HEK293 (cell line): Measurements from ENCODE around the gene TRPV5.

Experiments used
- SCRT1 ChIP-seq: fragments of 450-650 bp; formaldehyde crosslinking; IDR thresholded peaks from 2 replicates; pipeline ENCODE4 v1.5.1; 2016; ENCODE audit warnings: missing biosample characterization, missing genetic modification characterization, borderline replicate concordance
- SETDB1 ChIP-seq: IDR thresholded peaks from one replicate; pipeline ENCODE4 v1.6.1; 2017; ENCODE audit warnings: mild to moderate bottlenecking, low read length, moderate library complexity, mixed read lengths; ENCODE audit not compliant: insufficient read length
- TCF7L2 ChIP-seq: IDR thresholded peaks from 2 replicates; pipeline ENCODE4 v1.6.1; 2011; ENCODE audit warnings: low read depth, mild to moderate bottlenecking, inconsistent platforms, low read length, moderate library complexity, borderline replicate concordance
- ZBTB11 ChIP-seq: fragments of 450-650 bp; formaldehyde crosslinking; conservative IDR thresholded peaks from 2 replicates; pipeline ENCODE4 v1.5.1; 2016; ENCODE audit warnings: low read depth, missing biosample characterization, missing genetic modification characterization
- ZNF175 ChIP-seq: fragments of 450-650 bp; formaldehyde crosslinking; IDR thresholded peaks from 2 replicates; pipeline ENCODE4 v1.5.1; 2016; ENCODE audit warnings: missing biosample characterization, missing genetic modification characterization
- ZNF184 ChIP-seq: fragments of 450-650 bp; IDR thresholded peaks from 2 replicates; pipeline ENCODE4 v1.5.1; 2018; ENCODE audit warnings: missing biosample characterization, mild to moderate bottlenecking, missing genetic modification characterization
- ZNF341 ChIP-seq: fragments of 450-650 bp; formaldehyde crosslinking; IDR thresholded peaks from 2 replicates; pipeline ENCODE4; 2016; ENCODE audit warnings: low read depth, missing biosample characterization, missing genetic modification characterization
- ZNF423 ChIP-seq: fragments of 450-650 bp; formaldehyde crosslinking; IDR thresholded peaks from 2 replicates; pipeline ENCODE4 v1.5.1; 2016; ENCODE audit warnings: missing biosample characterization, missing genetic modification characterization
- ZNF501 ChIP-seq: fragments of 450-650 bp; formaldehyde crosslinking; IDR thresholded peaks from 2 replicates; pipeline ENCODE4 v1.5.1; 2016; ENCODE audit warnings: missing biosample characterization, missing genetic modification characterization
- ZNF621 ChIP-seq: fragments of 450-650 bp; formaldehyde crosslinking; IDR thresholded peaks from 2 replicates; pipeline ENCODE4 v1.5.1; 2017; ENCODE audit warnings: missing biosample characterization, missing genetic modification characterization

GRCh38 chr7:142942746-142943145 is 9.2 kb upstream of the TRPV5 start:
- TF ChIP-seq ZNF175 (no peak), ZNF501 (tag by site-specific recombination) (no peak), ZNF423 (tag by site-specific recombination) (no peak), SCRT1 (no peak), TCF7L2 (no peak), ZNF621 (tag by site-specific recombination) (no peak), ZNF184 (tag by site-specific recombination) (no peak), ZBTB11 (tag by site-specific recombination) (no peak), SETDB1 (no peak), ZNF341 (tag by site-specific recombination) (no peak)
